D721Med (cell line): ENCODE data around the gene MAPK13.
A peak's percentile ranks its signal among the peaks of the same experiment; 100 is the strongest.
"Not testable (repeated sequence)": the region's sequence is repeated elsewhere in the genome, so short reads cannot be mapped to it uniquely, and the experiment has no call there.

Experiments
- DNase-seq: peaks from one replicate; pipeline ENCODE4 v3.0.0; 2011; ENCODE audit warnings: low spot score; ENCODE audit not compliant: insufficient read length
- FAIRE-seq: peaks from 2 replicates; lab custom pipeline; 2011; peaks lifted over from hg19 to GRCh38; lab: Jason Lieb, UNC
- TF ChIP-seq, protein P1 (sequence below): IDR thresholded peaks from 2 replicates; pipeline ENCODE4 v1.5.1; 2012; ENCODE audit warnings: mild to moderate bottlenecking, control low read depth; ENCODE audit not compliant: insufficient read depth; ENCODE audit errors: missing control alignments

The MAPK13 gene

GRCh38 chr6:36123270-36124139, 6.8 kb upstream of the MAPK13 start:
- no peak for FAIRE-seq
- TF ChIP-seq, protein P1, sequence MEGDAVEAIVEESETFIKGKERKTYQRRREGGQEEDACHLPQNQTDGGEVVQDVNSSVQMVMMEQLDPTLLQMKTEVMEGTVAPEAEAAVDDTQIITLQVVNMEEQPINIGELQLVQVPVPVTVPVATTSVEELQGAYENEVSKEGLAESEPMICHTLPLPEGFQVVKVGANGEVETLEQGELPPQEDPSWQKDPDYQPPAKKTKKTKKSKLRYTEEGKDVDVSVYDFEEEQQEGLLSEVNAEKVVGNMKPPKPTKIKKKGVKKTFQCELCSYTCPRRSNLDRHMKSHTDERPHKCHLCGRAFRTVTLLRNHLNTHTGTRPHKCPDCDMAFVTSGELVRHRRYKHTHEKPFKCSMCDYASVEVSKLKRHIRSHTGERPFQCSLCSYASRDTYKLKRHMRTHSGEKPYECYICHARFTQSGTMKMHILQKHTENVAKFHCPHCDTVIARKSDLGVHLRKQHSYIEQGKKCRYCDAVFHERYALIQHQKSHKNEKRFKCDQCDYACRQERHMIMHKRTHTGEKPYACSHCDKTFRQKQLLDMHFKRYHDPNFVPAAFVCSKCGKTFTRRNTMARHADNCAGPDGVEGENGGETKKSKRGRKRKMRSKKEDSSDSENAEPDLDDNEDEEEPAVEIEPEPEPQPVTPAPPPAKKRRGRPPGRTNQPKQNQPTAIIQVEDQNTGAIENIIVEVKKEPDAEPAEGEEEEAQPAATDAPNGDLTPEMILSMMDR = peak; percentile 68

GRCh38 chr6:36124346-36124745, 6.0 kb upstream of the MAPK13 start:
- DNase-seq, FAIRE-seq: not testable (repeated sequence)

More at GRCh38 chr6:36123270-36124139, 6.8 kb upstream of the MAPK13 start:
- DNase-seq = no peak

DNA sequence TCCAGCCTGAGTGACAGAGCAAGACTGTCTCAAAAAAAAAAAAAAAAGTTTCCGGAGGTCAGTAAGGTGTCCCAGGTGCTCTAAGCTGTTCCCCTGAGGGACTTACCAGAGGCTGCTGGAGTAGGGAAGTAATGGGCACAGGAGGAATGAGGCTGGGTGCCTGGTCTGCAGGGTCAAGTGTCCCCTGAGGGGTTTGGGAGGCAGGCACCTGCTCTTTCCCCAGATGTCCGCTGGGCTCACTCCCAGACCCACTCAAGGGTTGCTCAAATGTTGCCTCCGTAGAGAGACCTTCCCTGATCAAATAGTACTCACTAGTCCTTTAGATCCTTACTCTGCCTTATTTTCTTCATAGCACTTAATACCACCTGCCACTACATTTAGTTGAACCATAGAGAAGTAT, 5.4 kb upstream of the MAPK13 start:
- FAIRE-seq (no peak), DNase-seq (no peak)
- TF ChIP-seq, protein P1 = no peak

DNA sequence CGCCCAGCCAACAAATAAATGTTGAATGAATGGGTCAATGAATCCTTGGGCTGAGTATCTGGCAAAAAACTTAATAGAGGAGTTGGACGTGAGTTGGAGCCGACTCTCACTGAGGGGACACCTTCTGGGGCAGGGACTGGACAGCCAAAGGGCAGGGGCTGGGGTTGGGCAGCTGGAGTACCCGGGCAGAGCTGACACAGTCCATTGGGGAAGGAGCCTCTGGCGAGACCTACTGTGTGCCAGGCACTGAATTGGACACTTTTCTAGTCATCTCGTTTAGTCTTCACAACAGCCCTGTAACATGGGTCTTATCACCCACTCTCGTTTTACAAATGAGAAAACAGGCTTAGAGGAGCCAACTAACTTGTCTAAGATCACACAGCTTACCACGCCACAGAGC, 4.7 kb upstream of the MAPK13 start:
- DNase-seq = no peak
- no peak for FAIRE-seq
- TF ChIP-seq, protein P1 = no peak

GRCh38 chr6:36126121-36126520, 4.2 kb upstream of the MAPK13 start:
- TF ChIP-seq, protein P1 = no peak
- no peak for FAIRE-seq
- DNase-seq = no peak

DNA sequence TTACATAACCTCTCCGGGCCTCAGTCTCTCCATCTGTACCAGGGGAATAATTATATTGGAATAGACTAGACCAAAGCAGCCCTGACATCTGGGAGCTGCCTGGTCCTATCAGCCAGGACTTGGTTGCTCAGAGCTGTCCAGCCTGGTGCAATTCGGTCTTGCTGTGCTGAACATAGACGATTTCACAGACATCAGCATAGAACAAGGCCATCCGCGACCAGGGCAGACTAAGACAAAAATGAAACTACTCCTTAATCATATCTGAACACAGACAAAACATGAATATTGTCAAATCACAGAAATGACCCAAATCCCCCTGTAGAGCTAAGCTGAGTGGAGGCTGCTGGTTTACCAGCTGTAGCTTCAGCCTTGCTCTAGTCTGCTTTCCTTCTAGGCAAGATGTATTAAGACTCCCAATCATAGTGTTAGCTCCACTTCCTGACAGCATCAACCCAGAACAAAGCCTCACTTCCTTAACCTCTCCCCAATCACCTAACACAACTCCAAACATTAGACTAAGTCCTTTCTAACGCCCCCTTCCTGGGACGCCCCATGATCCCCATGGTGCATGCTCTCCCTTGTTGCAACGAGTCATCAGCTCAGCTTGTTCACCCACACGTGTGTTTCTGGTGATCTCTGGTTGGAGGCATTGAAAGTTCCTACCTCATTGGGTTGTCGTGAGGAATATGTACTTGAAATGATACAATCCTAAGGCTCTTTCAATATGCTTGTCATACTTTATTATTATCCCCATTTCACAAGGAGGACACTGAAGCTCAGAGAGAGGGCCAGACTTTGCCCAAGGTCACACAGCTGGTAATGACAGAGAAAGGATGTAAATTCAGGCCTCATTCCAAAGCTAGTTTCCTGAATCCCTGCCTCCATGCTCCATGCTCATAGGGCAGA, 3.5 kb upstream of the MAPK13 start:
- FAIRE-seq (no peak), DNase-seq (no peak)
- TF ChIP-seq, protein P1 = no peak

GRCh38 chr6:36127462-36128016, 2.8 kb upstream of the MAPK13 start:
- DNase-seq (no peak), FAIRE-seq (no peak)
- TF ChIP-seq, protein P1 = no peak
